RWPE2 (cell line): ENCODE data around the gene KLK5.
A peak's percentile ranks its signal among the peaks of the same experiment; 100 is the strongest.
"Not testable (repeated sequence)": the region's sequence is repeated elsewhere in the genome, so short reads cannot be mapped to it uniquely, and the experiment has no call there.

Source experiments
- ATAC-seq: fragments of 200-7000 bp; cut with Tn5 transposase; 3 replicates; pipeline ENCODE4 v1.9.1; 2021; ENCODE audit warnings: low read depth
- DNase-seq: peaks from one replicate; pipeline ENCODE4 v3.0.0-alpha.2; 2020; ENCODE audit warnings: low spot score
- H3K27ac ChIP-seq: fragments of 450-650 bp; 2 replicates; pipeline ENCODE4 v1.5.1; 2017; ENCODE audit warnings: mild to moderate bottlenecking; ENCODE audit not compliant: poor library complexity, severe bottlenecking
- H3K27me3 ChIP-seq: fragments of 250-450 bp; sonication (Bioruptor Pico); 2 replicates; pipeline ENCODE4 v1.5.1; 2021; ENCODE audit warnings: mild to moderate bottlenecking, moderate library complexity; ENCODE audit not compliant: insufficient read depth, poor library complexity, severe bottlenecking
- H3K36me3 ChIP-seq: fragments of 250-450 bp; sonication (Bioruptor Pico); 2 replicates; pipeline ENCODE4 v1.5.1; 2020; ENCODE audit warnings: low read depth, mild to moderate bottlenecking, moderate library complexity
- H3K4me1 ChIP-seq: fragments of 250-450 bp; sonication (Bioruptor Pico); 2 replicates; pipeline ENCODE4 v1.5.1; 2021; ENCODE audit warnings: mild to moderate bottlenecking, moderate library complexity; ENCODE audit not compliant: insufficient read depth, poor library complexity, severe bottlenecking
- H3K4me3 ChIP-seq: fragments of 250-450 bp; sonication (Bioruptor Pico); 2 replicates; pipeline ENCODE4 v1.5.1; 2021; ENCODE audit warnings: mild to moderate bottlenecking, moderate library complexity; ENCODE audit not compliant: severe bottlenecking
- H3K9me3 ChIP-seq: fragments of 250-450 bp; sonication (Bioruptor Pico); 2 replicates; pipeline ENCODE4 v1.5.1; 2021; ENCODE audit warnings: mild to moderate bottlenecking, moderate library complexity; ENCODE audit not compliant: severe bottlenecking
- CTCF ChIP-seq: fragments of 450-650 bp; IDR thresholded peaks from one replicate; pipeline ENCODE4 v1.5.1; 2017; ENCODE audit warnings: mild to moderate bottlenecking, moderate library complexity; ENCODE audit not compliant: poor library complexity, severe bottlenecking

The KLK5 gene

DNA sequence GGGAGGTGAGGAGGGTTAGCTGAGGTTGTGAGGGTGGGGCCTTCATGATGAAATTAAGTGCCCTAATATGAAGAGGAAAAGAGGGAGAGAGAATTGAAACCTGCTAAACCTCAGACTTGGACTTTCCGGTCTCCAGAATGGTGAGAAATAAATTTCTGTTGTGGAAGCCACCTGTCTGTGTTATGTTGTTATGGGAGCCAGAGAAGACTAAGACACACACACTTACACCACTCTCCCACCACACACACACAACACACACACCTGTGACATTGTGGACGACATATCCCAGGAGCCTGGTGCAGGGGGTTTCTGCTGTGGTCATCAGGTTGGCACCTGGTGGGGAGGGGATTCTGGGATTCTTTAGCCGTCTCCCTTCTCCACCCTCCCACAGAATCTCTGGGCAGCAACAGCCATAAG, 55.6 kb downstream of the KLK5 start:
- no peak overlapping the region for H3K4me3 ChIP-seq
- H3K9me3 ChIP-seq: no peaks in the 10 kb centered on the region
- DNase-seq (no peak), ATAC-seq (no peak)
- H3K27ac ChIP-seq: no peak overlapping the region
- H3K27me3 ChIP-seq: no peaks in the 10 kb centered on the region
- TF ChIP-seq CTCF: no peak
- H3K4me1 ChIP-seq: no peaks in the 10 kb centered on the region
- no peaks in the 10 kb centered on the region for H3K36me3 ChIP-seq

GRCh38 chr19:50896591-50897190, 56.1 kb downstream of the KLK5 start:
- ATAC-seq (peak; percentile 42; the same call in 1 of the 3 replicates), DNase-seq (no peak)
- Histone ChIP-seq H3K36me3 (no peaks in the 10 kb centered on the region), H3K27ac (no peak overlapping the region), H3K4me1 (no peaks in the 10 kb centered on the region), H3K9me3 (no peaks in the 10 kb centered on the region), H3K4me3 (no peak overlapping the region), H3K27me3 (no peaks in the 10 kb centered on the region)
- TF ChIP-seq CTCF: no peak

GRCh38 chr19:50896089-50896590, 56.7 kb downstream of the KLK5 start:
- not testable (repeated sequence) for H3K27ac ChIP-seq, H3K9me3 ChIP-seq, ATAC-seq, DNase-seq, H3K4me1 ChIP-seq, H3K4me3 ChIP-seq, H3K27me3 ChIP-seq, H3K36me3 ChIP-seq

DNA sequence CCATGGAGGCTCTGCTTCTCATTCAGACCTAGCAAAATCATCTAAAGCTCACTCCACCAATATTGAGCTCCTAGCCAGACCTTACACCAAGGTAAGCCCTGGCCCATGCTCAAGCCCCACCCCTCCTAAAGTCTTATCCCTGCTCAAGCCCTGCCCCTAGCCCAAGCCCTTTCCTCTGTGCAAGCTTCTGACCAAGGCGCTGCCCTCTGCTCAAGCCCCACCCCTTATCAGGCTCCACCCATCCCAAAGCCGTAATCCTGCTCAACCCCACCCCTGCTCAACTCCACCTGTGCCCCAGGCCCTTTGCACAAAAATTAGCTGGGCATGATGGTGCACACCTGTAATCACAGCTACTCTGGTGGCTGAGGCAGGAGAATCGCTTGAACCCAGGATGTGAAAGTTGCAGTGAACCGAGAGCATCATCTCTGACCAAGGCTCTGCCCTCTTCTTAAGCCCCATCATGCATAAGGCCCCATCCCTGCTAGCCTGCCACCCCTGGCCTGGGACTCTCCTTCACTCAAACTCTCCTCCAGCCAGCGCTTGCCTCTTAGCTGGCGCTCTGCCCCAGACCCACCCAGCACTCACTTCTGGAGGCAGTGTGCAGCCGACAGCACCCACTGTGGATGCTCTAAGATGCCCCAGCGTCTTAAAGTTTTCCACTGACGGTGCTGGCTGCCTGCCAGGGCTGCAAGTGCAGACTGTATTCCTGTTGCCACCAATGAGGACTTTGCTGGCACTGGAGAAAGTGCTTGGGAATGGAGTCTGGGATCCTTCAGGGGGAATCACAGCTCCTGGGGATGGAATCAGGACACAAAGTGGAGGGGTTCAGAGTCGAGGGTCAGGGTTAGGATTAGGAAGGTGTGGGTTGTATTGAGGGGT, 58.1 kb downstream of the KLK5 start:
- H3K27me3 ChIP-seq: no peaks in the 10 kb centered on the region
- no peaks in the 10 kb centered on the region for H3K9me3 ChIP-seq
- H3K4me3 ChIP-seq: no peak overlapping the region
- no peaks in the 10 kb centered on the region for H3K4me1 ChIP-seq
- no peak overlapping the region for H3K27ac ChIP-seq
- TF ChIP-seq CTCF: no peak
- no peaks in the 10 kb centered on the region for H3K36me3 ChIP-seq
- ATAC-seq (no peak), DNase-seq (no peak)
